ENCODE results near the gene HIC1. TPM values are rescaled to one million over a fixed set of nuclear protein-coding genes. Genes with fewer than 3 reads are reported as not detected.
A peak's percentile ranks its signal among the peaks of the same experiment; 100 is the strongest.

The HIC1 gene
- total RNA-seq, 1 donor, result 36.4 TPM

DNA sequence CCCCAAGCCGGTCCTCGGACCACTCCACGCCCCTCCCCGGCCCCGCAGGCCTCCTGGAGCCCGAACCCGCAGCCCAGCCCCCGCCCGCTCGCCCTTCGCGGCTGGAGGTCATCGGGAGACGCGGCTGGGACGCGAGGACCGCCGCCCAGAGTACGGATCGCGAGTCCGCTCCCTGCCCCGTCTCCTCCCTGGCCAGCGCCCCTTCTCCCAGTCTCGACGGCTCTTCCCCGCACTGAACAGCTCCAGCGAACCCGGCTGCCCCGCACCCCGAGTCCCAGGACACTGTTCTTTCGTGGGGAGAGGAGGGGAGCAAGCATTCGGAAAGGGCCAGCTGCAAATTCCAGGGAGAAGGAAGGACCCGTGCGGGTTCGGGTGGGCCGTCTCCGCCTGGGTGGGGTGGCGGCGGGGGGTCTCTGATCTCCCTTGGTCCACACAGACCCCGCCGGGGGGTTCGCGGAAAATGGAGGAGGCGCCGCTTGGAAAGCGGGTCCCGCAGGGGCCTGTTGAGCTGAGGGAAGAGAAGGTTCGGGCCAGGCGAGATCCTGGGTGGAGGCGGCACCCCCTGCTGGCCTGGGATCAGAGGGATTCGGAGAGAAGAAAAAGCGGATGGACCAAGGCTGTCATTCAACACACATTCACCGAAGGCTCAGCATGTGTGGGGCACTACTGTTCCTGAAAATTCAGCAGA, 29.1 kb upstream of the HIC1 start:
- TF ChIP-seq, protein P1, sequence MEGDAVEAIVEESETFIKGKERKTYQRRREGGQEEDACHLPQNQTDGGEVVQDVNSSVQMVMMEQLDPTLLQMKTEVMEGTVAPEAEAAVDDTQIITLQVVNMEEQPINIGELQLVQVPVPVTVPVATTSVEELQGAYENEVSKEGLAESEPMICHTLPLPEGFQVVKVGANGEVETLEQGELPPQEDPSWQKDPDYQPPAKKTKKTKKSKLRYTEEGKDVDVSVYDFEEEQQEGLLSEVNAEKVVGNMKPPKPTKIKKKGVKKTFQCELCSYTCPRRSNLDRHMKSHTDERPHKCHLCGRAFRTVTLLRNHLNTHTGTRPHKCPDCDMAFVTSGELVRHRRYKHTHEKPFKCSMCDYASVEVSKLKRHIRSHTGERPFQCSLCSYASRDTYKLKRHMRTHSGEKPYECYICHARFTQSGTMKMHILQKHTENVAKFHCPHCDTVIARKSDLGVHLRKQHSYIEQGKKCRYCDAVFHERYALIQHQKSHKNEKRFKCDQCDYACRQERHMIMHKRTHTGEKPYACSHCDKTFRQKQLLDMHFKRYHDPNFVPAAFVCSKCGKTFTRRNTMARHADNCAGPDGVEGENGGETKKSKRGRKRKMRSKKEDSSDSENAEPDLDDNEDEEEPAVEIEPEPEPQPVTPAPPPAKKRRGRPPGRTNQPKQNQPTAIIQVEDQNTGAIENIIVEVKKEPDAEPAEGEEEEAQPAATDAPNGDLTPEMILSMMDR (IDR thresholded peaks at IDR 0.05; ENCODE audit: insufficient read depth, low read length), result peak; percentile 78
- H3K4me3 ChIP-seq (ENCODE audit: low read depth, low read length), result peak overlapping the region; percentile 54
- DNase-seq (ENCODE audit: low read depth), result peak; percentile 59

DNA sequence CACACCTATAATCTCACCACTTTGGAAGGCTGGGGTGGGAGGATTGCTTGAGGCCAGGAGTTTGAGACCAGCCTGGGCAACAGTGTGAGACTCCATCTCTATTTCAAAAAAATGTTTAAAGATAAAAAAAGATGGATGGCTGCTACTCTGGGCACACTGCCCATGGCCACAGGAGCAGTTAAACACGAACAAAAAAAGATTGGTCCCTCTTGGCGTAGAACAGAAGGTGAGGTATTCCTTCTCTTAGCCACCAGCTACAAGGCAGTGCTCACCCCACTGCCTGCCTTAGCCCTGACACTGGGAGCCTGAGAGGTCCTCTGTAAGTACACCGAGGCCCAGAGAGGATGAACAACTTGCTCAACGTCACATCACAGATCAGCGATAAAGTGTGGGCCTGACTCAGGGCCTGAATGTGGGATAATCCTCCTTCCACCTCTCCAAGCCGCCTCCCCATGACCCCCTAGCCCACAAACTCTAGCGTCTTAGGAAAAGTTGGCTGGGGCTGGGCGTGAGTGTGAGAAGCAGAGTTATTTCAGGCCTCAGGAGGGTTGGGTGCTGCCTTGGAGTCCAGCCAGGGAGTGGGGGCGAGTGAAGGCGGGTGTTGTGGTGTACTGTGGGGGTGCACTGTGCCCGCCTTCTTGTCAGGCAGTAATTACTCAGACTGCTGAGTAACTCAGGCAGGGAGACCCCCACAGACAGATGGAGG, 27.2 kb upstream of the HIC1 start:
- no peak for DNase-seq (ENCODE audit: low read depth)
- TF ChIP-seq, protein P1 (IDR thresholded peaks at IDR 0.05; ENCODE audit: insufficient read depth, low read length), result no peak
- no peak overlapping the region for H3K4me3 ChIP-seq (ENCODE audit: low read depth, low read length)

DNA sequence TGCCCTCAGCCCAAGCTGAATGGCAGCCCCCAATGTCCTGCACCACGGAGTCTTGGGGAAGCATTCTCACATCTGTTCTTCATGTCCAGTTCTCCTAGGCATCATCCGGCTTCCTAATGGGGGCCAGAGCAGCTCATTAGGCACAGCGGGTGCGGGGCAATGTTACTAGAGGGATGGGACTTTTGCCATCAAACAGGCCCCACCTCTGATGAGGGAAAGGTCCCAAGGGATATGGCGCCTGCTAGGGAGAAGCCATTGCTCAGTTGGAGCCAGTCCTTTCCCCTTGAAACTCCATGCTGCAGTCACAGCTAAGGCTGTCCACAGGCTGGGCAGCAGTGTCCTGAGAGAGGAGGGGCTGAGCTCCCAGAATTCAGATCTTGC, 26.7 kb upstream of the HIC1 start:
- TF ChIP-seq, protein P1 (IDR thresholded peaks at IDR 0.05; ENCODE audit: insufficient read depth, low read length), result no peak
- H3K4me3 ChIP-seq (ENCODE audit: low read depth, low read length), result no peak overlapping the region
- no peak for DNase-seq (ENCODE audit: low read depth)

DNA sequence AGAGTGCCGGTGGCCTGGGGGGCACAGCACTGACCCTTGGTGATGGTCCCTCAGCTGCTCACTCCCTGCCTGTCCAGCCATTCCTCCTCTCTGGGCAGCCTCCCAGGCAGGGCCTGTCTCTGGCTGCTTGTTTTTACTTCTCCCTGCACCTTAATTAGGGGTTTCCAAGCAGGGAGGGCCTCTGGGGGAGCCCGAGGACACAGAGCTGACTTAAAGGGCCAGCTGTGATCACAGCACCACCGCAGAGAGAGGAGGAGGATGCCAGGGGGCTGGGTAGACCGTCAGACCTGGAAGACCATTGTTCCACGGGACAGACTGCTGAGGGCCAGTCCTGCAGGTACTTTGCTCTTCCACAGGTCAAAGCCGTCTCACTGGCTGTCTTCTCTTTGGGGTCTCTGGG, 26.2 kb upstream of the HIC1 start:
- TF ChIP-seq, protein P1 (IDR thresholded peaks at IDR 0.05; ENCODE audit: insufficient read depth, low read length), result no peak
- no peak overlapping the region for H3K4me3 ChIP-seq (ENCODE audit: low read depth, low read length)
- no peak for DNase-seq (ENCODE audit: low read depth)

DNA sequence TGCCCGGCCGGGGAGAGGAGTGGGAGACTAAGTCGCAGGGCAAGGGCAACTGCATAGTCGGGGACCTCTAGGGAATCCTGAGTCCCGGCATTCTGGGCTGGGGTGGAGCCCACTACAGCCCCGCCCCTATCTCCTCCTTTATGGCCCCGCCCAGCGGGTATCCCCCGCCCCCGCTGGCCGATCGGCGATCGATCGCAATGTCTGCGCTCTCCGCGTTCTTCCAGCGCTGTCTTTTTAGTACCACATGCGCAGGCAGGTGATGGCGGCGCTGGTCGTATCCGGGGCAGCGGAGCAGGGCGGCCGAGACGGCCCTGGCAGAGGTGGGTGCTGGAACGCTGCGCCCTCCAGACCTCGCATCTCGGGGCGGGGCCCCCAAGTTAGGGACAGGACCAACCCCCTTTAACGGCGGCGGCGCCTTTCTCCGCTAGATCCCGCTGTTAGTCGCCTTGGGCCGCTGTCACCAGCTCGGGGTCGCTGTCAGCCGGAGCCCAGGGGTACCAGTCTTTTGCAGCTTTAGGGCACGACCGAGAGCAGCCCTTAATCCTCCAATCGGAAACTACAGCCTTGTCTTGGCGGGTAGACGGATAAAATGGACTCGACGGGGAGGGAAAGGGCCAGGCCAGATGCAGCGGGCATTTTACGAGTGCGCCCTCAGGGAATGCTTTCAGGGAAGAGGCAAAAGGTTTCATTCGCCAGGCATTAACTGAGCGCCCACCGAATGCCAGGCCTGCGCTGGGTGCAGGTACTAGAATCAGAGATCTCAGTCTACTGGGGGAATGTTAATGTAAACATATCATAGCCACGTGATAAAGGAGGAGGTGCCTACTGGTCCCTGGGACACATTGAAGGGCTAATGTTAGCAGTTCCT, 24.8 kb upstream of the HIC1 start, which contains the start of gene DPH1:
DPH1 (plus strand) TSS at position 243 of the 868 bp plus-strand sequence; CDS start at position 260, 17 bp downstream.
- TF ChIP-seq, protein P1 (IDR thresholded peaks at IDR 0.05; ENCODE audit: insufficient read depth, low read length), result no peak
- peak; percentile 86 for DNase-seq (ENCODE audit: low read depth)
- H3K4me3 ChIP-seq (ENCODE audit: low read depth, low read length), result peak within 1 kb of the TSS; percentile 98

DNA sequence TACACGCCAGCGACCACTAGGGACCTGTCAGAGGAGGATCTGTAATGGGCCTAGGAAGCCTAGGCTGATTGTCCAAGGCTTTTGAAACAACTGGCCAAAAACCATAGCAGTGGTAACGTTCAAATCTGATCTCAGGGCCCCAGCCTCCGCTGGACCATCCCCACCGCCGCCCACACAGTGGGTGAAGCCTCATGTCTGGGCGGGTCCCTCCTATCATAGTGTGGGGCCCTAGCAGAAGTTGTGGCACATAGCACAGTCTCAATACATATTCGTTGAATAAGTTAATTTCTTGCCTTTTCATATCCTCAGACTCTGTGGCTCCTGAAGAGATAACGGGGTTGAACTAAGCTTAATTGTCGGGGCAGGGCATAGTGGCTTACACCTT, 24.1 kb upstream of the HIC1 start:
- TF ChIP-seq, protein P1 (IDR thresholded peaks at IDR 0.05; ENCODE audit: insufficient read depth, low read length), result peak; percentile 80
- H3K4me3 ChIP-seq (ENCODE audit: low read depth, low read length), result peak overlapping the region; percentile 98
- DNase-seq (ENCODE audit: low read depth), result peak; percentile 91
